ENCODE data around the gene MRC2.

Gene MRC2

GRCh38 chr17:62738281-62738680 lies 110.8 kb downstream of the MRC2 start:
- no peak overlapping the region for H3K4me3 Mint-ChIP-seq
- peaks cover 4% of the 10 kb centered on the region for H3K36me3 Mint-ChIP-seq (ENCODE audit: insufficient read depth)
- no peaks in the 10 kb centered on the region for H3K27me3 Mint-ChIP-seq
- ATAC-seq (replicated peaks) (no peak), DNase-seq (no peak)
- H3K4me1 Mint-ChIP-seq (ENCODE audit: low read depth in 2 of 2): no peaks in the 10 kb centered on the region
- H3K27ac Mint-ChIP-seq: no peak overlapping the region
- no peaks in the 10 kb centered on the region for H3K9me3 Mint-ChIP-seq

GRCh38 chr17:62739645-62740388 lies 112.3 kb downstream of the MRC2 start:
- DNase-seq (no peak), ATAC-seq (replicated peaks) (no peak)
- Mint-ChIP-seq H3K27me3 (peaks cover 0 to 5% of the 10 kb centered on the region in 2 donors), H3K36me3 (ENCODE audit: insufficient read depth) (peaks cover 4% of the 10 kb centered on the region), H3K4me1 (ENCODE audit: low read depth in 2 of 2) (no peaks in the 10 kb centered on the region), H3K27ac (no peak overlapping the region), H3K9me3 (no peaks in the 10 kb centered on the region), H3K4me3 (no peak overlapping the region)

GRCh38 chr17:62741290-62741689 lies 113.8 kb downstream of the MRC2 start:
- ATAC-seq (replicated peaks): no peak
- H3K9me3 Mint-ChIP-seq: no peaks in the 10 kb centered on the region
- H3K36me3 Mint-ChIP-seq (ENCODE audit: insufficient read depth): peaks cover 4% of the 10 kb centered on the region
- peaks cover 0 to 5% of the 10 kb centered on the region in 2 donors for H3K27me3 Mint-ChIP-seq
- H3K27ac Mint-ChIP-seq: no peak overlapping the region
- DNase-seq: no peak
- H3K4me3 Mint-ChIP-seq: no peak overlapping the region
- H3K4me1 Mint-ChIP-seq (ENCODE audit: low read depth in 2 of 2): no peaks in the 10 kb centered on the region
